HCT116 (cell line): ENCODE data around the gene DPF1. TPM values are rescaled to one million over a fixed set of nuclear protein-coding genes. Genes with fewer than 3 reads are reported as not detected.

Source experiments
- ATAC-seq: fragments of 200-7000 bp; cut with Tn5 transposase; 2 replicates; pipeline ENCODE4 v1.9.1; 2020; ENCODE audit warnings: mild to moderate bottlenecking, moderate library complexity
- BruUV-seq: library from RNA; stranded (reverse); fragments of 400-500 nt; replicated peaks from 2 replicates; lab custom pipeline; 2021; lab: Mats Ljungman, UMichigan
- CTCF ChIA-PET: fragments of 300-600 bp; sonication (Branson Sonifier 250); formaldehyde crosslinking; loops from one replicate; lab custom pipeline; 2021; ENCODE audit warnings: antibody characterized with exemption; lab: Charles Lee
- POLR2A ChIA-PET: fragments of 300-600, 350-600 bp; sonication (Branson Sonifier 250); formaldehyde crosslinking; loops from one replicate; lab custom pipeline; 2021; ENCODE audit warnings: antibody characterized with exemption; lab: Charles Lee
- RAD21 ChIA-PET, 2 experiments: fragments of 300-600 bp; sonication (Branson Sonifier 250); formaldehyde crosslinking; loops; one replicate each; lab custom pipeline; 2023; ENCODE audit warnings: low total read pairs in 2 of 2; ENCODE audit not compliant: uncharacterized antibody in 2 of 2, unreplicated experiment in 2 of 2, low non-redundant PET in 1 of 2; lab: Charles Lee
- DNase-seq: peaks from one replicate; pipeline ENCODE4 v3.0.0-alpha.2; 2010; ENCODE audit warnings: low read depth, low spot score
- H2AFZ ChIP-seq: fragments of 200-600 bp; shearing (Covaris generic), sonication (generic); 2 replicates; pipeline ENCODE4 v1.6.1; 2017; ENCODE audit warnings: low read depth, mixed run types, mixed read lengths, antibody characterized with exemption, low read length; ENCODE audit not compliant: poor library complexity, severe bottlenecking
- H3K27ac ChIP-seq: 2 replicates; pipeline ENCODE4 v1.5.1; 2012; ENCODE audit warnings: low read depth, low read length
- H3K27me3 ChIP-seq: fragments of 200-600 bp; sonication (generic); 2 replicates; pipeline ENCODE4 v1.6.1; 2016; ENCODE audit warnings: mixed run types, low read length, mixed read lengths; ENCODE audit not compliant: insufficient read depth
- H3K36me3 ChIP-seq, 2 experiments: fragments of 200-500 bp in 1 of 2; fragments of 200-600 bp in 1 of 2; sonication (Bioruptor generic) in 1 of 2; sonication (generic) in 1 of 2; 2 replicates each; pipeline versions ENCODE4 v1.5.1 to v1.6.1; 2014 to 2016; ENCODE audit warnings: low read length in 2 of 2, inconsistent platforms in 1 of 2, mixed read lengths in 1 of 2, mixed run types in 1 of 2; ENCODE audit not compliant: insufficient read depth in 2 of 2, control insufficient read depth in 1 of 2
- H3K4me1 ChIP-seq, 2 experiments: fragments of 200-600 bp in 1 of 2; sonication (generic) in 1 of 2; 2 replicates each; pipeline versions ENCODE4 v1.5.1 to v1.6.1; 2012 to 2017; ENCODE audit warnings: low read length in 2 of 2, inconsistent platforms in 1 of 2, mild to moderate bottlenecking in 1 of 2, mixed read lengths in 1 of 2, mixed run types in 1 of 2, moderate library complexity in 1 of 2; ENCODE audit not compliant: insufficient read depth in 2 of 2, control insufficient read depth in 1 of 2
- H3K4me2 ChIP-seq: fragments of 200-600 bp; sonication (generic); 2 replicates; pipeline ENCODE4 v1.6.1; 2017; ENCODE audit warnings: mixed run types, low read length, mixed read lengths
- H3K4me3 ChIP-seq, 2 experiments: fragments of 200-600 bp in 1 of 2; sonication (generic) in 1 of 2; replicated peaks in 1 of 2; 2 replicates each; pipeline ENCODE4 v1.5.1; 2011 to 2016; ENCODE audit warnings: low read length in 2 of 2, control low read depth in 1 of 2, low read depth in 1 of 2, mild to moderate bottlenecking in 1 of 2, mixed read lengths in 1 of 2, mixed run types in 1 of 2
- H3K79me2 ChIP-seq: fragments of 200-600 bp; sonication (generic); 2 replicates; pipeline ENCODE4 v1.6.1; 2017; ENCODE audit warnings: mild to moderate bottlenecking, mixed run types, low read length, moderate library complexity, mixed read lengths; ENCODE audit not compliant: insufficient read depth
- H3K9ac ChIP-seq: fragments of 200-600 bp; sonication (generic); 2 replicates; pipeline ENCODE4 v1.6.1; 2016; ENCODE audit warnings: low read length, mixed read lengths
- H3K9me2 ChIP-seq: fragments of 200-600 bp; sonication (generic), shearing (Covaris generic); 2 replicates; pipeline ENCODE4 v1.6.1; 2017; ENCODE audit warnings: mixed run types, mild to moderate bottlenecking, moderate library complexity; ENCODE audit not compliant: insufficient read depth
- H3K9me3 ChIP-seq, 2 experiments: fragments of 200-500 bp in 1 of 2; fragments of 200-600 bp in 1 of 2; sonication (Bioruptor generic) in 1 of 2; sonication (generic) in 1 of 2; 2 replicates each; pipeline ENCODE4 v1.6.1; 2014 to 2017; ENCODE audit warnings: low read length in 2 of 2, mixed read lengths in 2 of 2, inconsistent platforms in 1 of 2, low read depth in 1 of 2, mild to moderate bottlenecking in 1 of 2, mixed run types in 1 of 2, moderate library complexity in 1 of 2; ENCODE audit not compliant: control insufficient read depth in 1 of 2, insufficient read depth in 1 of 2
- H4K20me1 ChIP-seq: fragments of 200-600 bp; sonication (generic), shearing (Covaris generic); 2 replicates; pipeline ENCODE4 v1.6.1; 2017; ENCODE audit warnings: mixed run types, mild to moderate bottlenecking, moderate library complexity; ENCODE audit not compliant: insufficient read depth
- ATF3 ChIP-seq: IDR thresholded peaks from 2 replicates; pipeline ENCODE4 v1.6.1; 2012
- CTCF ChIP-seq, 3 experiments: fragments of 200-600 bp in 1 of 3; sonication (generic) in 1 of 3; IDR thresholded peaks in 2 of 3; conservative IDR thresholded peaks in 1 of 3; 2 replicates each; pipeline ENCODE4 v1.5.1; 2012 to 2017; ENCODE audit warnings: low read depth in 2 of 3, low read length in 2 of 3, antibody characterized with exemption in 1 of 3, borderline replicate concordance in 1 of 3, control low read depth in 1 of 3, mild to moderate bottlenecking in 1 of 3, mixed read lengths in 1 of 3, mixed run types in 1 of 3, moderate library complexity in 1 of 3; ENCODE audit not compliant: insufficient read depth in 1 of 3
- EGR1 ChIP-seq: IDR thresholded peaks from 2 replicates; pipeline ENCODE4 v1.6.1; 2012; ENCODE audit warnings: low read depth
- EZH2 ChIP-seq: fragments of 200-600 bp; sonication (generic); IDR thresholded peaks from 2 replicates; pipeline ENCODE4 v1.6.1; 2017; ENCODE audit warnings: antibody characterized with exemption, mixed run types
- FOSL1 ChIP-seq: IDR thresholded peaks from 2 replicates; pipeline ENCODE4 v1.6.1; 2012; ENCODE audit warnings: low read depth
- JUND ChIP-seq: IDR thresholded peaks from 2 replicates; pipeline ENCODE4 v1.6.1; 2012
- MAX ChIP-seq: IDR thresholded peaks from 2 replicates; pipeline ENCODE4 v1.6.1; 2012
- POLR2A ChIP-seq: IDR thresholded peaks from 2 replicates; pipeline ENCODE4 v1.7.0; 2011; ENCODE audit warnings: borderline replicate concordance; ENCODE audit not compliant: insufficient read depth, insufficient read length; ENCODE audit errors: extremely low read depth
- RAD21 ChIP-seq: IDR thresholded peaks from 2 replicates; pipeline ENCODE4 v1.6.1; 2012; ENCODE audit warnings: low read depth, mild to moderate bottlenecking
- REST ChIP-seq: IDR thresholded peaks from 2 replicates; pipeline ENCODE4 v1.6.1; 2012; ENCODE audit warnings: low read depth
- SP1 ChIP-seq: IDR thresholded peaks from 2 replicates; pipeline ENCODE4 v1.6.1; 2012; ENCODE audit warnings: low read depth
- SRF ChIP-seq: IDR thresholded peaks from 2 replicates; pipeline ENCODE4 v1.6.1; 2012; ENCODE audit warnings: low read depth
- YY1 ChIP-seq: IDR thresholded peaks from 2 replicates; pipeline ENCODE4 v1.6.1; 2011; ENCODE audit warnings: low read length, low read depth, moderate library complexity, mild to moderate bottlenecking; ENCODE audit not compliant: insufficient replicate concordance; ENCODE audit errors: extremely low read depth
- ZFX ChIP-seq: fragments of 450-650 bp; IDR thresholded peaks from 2 replicates; pipeline ENCODE4 v1.6.1; 2017
- ZNF274 ChIP-seq: fragments of 200-500 bp; sonication (Bioruptor generic); IDR thresholded peaks from 2 replicates; pipeline ENCODE4 v1.6.1; 2014; ENCODE audit warnings: mild to moderate bottlenecking, low read depth, low read length, inconsistent platforms
- intact Hi-C: fragments of 100-400 bp; cut with micrococcal nuclease; formaldehyde crosslinking; loops from 2 replicates; pipeline ENCODE4 v1.10.0; 2022
- total RNA-seq: library from RNA; stranded (reverse); gene quantifications from one replicate; pipeline ENCODE4 v1.2.1, GENCODE V29; 2021; ENCODE audit not compliant: unreplicated experiment

Gene DPF1
- total RNA-seq, 1 experiment from 2014 or later, result 9.7 TPM

GRCh38 chr19:38190793-38191192 lies 33.2 kb downstream of the DPF1 start:
- Histone ChIP-seq H3K9ac (no peak overlapping the region), H4K20me1 (no peaks in the 10 kb centered on the region), H3K27me3 (no peaks in the 10 kb centered on the region), H3K36me3 (no peaks in the 10 kb centered on the region), H3K4me1 (no peaks in the 10 kb centered on the region; a peak in 1 of 4 replicates), H3K9me2 (no peaks in the 10 kb centered on the region), H3K4me2 (no peak overlapping the region), H2AFZ (no peak overlapping the region), H3K4me3 (no peak overlapping the region), H3K9me3 (no peaks in the 10 kb centered on the region), H3K79me2 (no peaks in the 10 kb centered on the region), H3K27ac (no peak overlapping the region)
- DNase-seq, result no peak
- no peak for TF ChIP-seq ATF3
- TF ChIP-seq POLR2A, result no peak
- no peak for TF ChIP-seq MAX
- TF ChIP-seq JUND, result no peak
- TF ChIP-seq CTCF (IDR thresholded peaks at IDR 0.05 in 2 of 3, conservative IDR thresholded peaks at IDR 0.05 in 1 of 3; ENCODE audit: borderline replicate concordance in 1 of 3, insufficient read depth in 1 of 3, low read depth in 2 of 3, low read length in 2 of 3), result no peak
- TF ChIP-seq REST, result no peak
- no peak for TF ChIP-seq EZH2
- no peak for TF ChIP-seq SRF
- no peak for TF ChIP-seq FOSL1
- TF ChIP-seq RAD21, result no peak
- TF ChIP-seq ZFX, result no peak
- TF ChIP-seq EGR1, result no peak
- no peak for TF ChIP-seq ZNF274
- no peak for TF ChIP-seq SP1
- no peak for TF ChIP-seq YY1
- CTCF ChIA-PET, result interaction anchor here (0.8 kb wide), 1 partner anchor 48 kb away, joined by 4 read pairs; no protein-coding TSS in a partner anchor
- ATAC-seq, result no peak; the same call in 1 of the 2 replicates
- no TSS peak for BruUV-seq
- intact Hi-C loops, result no loop called here
- POLR2A ChIA-PET, result no interaction called here
- RAD21 ChIA-PET, result no interaction called here
